ENCODE measurements around the gene TRMT1.
A peak's percentile ranks its signal among the peaks of the same experiment; 100 is the strongest.

DNA sequence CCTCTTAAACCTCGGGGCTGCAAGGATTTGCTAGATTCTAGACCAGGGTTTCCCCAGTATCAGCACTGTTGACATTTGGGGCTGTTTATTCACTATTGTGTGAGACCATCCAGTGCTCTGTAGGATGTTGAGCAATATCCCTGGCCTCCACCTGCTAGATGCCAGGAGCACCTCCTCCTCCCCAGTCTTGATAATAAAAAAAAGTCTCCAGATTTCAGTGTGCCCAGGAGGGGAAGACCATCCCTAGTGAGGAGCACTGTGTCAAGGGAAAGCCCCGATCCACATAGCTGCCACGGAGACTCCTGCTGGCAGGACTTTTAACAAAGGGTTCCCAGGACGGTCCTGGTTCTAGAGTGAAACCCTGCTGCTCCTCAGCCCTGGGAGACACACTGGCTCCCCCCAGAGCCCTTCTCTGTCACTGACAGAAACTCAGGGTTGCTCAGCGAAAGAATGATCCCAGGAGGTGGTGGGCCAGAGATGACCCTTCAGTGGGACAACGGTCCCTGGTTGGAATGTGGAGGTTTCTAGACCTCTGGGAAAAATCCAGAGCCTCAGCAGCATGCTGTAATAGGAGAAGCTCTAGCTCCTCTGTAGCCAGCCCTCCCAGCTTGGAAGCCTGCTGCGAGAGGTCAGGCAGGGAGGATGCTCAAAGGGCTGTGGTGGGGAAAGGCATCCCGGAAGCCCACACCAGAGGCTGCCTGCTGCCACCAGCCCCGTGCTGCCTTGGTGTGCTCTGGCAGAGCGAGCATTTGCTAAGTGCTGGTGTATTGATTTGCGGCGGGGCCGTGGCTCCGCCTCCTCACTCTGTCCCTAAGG lies 34.1 kb downstream of the TRMT1 start:
- TF ChIP-seq, protein P1, sequence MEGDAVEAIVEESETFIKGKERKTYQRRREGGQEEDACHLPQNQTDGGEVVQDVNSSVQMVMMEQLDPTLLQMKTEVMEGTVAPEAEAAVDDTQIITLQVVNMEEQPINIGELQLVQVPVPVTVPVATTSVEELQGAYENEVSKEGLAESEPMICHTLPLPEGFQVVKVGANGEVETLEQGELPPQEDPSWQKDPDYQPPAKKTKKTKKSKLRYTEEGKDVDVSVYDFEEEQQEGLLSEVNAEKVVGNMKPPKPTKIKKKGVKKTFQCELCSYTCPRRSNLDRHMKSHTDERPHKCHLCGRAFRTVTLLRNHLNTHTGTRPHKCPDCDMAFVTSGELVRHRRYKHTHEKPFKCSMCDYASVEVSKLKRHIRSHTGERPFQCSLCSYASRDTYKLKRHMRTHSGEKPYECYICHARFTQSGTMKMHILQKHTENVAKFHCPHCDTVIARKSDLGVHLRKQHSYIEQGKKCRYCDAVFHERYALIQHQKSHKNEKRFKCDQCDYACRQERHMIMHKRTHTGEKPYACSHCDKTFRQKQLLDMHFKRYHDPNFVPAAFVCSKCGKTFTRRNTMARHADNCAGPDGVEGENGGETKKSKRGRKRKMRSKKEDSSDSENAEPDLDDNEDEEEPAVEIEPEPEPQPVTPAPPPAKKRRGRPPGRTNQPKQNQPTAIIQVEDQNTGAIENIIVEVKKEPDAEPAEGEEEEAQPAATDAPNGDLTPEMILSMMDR (IDR thresholded peaks at IDR 0.05) = peak in 3 of 4 experiments; percentile 20 to 44 (median 41)
- TF ChIP-seq POLR2A (IDR thresholded peaks at IDR 0.05) (no peak), POLR2AphosphoS5 (IDR thresholded peaks at IDR 0.05) (peak; percentile 38), EP300 (IDR thresholded peaks at IDR 0.05) (no peak)

All from gastroesophageal sphincter (tissue), 3 donors.